ENCODE results near the gene ZNF345. TPM values are rescaled to one million over a fixed set of nuclear protein-coding genes. Genes with fewer than 3 reads are reported as not detected.
A peak's percentile ranks its signal among the peaks of the same experiment; 100 is the strongest.

ZNF345 gene
- total RNA-seq, 1 donor from 2014 or later: 3.1 TPM

DNA sequence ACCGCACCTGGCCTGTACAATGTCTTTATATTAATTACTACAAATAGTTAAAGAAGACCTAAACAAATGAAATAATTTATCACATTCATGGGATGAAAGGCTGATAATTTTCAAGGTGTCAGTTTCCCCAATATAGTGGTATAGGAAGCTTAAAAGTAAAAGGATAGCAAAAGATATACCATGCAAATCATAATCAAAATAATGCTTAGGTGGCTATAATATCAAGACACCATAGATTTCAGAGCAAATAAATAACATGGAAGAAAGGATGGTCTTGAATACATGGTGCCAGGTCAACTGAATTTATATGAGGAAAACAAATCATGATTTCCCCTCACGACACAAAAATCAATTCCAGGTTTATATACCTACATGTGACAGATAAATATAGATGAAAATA, 17.2 kb upstream of the ZNF345 start:
- TF ChIP-seq, protein P1, sequence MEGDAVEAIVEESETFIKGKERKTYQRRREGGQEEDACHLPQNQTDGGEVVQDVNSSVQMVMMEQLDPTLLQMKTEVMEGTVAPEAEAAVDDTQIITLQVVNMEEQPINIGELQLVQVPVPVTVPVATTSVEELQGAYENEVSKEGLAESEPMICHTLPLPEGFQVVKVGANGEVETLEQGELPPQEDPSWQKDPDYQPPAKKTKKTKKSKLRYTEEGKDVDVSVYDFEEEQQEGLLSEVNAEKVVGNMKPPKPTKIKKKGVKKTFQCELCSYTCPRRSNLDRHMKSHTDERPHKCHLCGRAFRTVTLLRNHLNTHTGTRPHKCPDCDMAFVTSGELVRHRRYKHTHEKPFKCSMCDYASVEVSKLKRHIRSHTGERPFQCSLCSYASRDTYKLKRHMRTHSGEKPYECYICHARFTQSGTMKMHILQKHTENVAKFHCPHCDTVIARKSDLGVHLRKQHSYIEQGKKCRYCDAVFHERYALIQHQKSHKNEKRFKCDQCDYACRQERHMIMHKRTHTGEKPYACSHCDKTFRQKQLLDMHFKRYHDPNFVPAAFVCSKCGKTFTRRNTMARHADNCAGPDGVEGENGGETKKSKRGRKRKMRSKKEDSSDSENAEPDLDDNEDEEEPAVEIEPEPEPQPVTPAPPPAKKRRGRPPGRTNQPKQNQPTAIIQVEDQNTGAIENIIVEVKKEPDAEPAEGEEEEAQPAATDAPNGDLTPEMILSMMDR (IDR thresholded peaks at IDR 0.05; ENCODE audit: insufficient read depth, low read length, poor library complexity, severe bottlenecking): no peak
- Histone ChIP-seq H3K4me3 (ENCODE audit: low read depth, low read length) (no peak overlapping the region), H3K36me3 (ENCODE audit: control insufficient read depth, insufficient read depth, low read length) (no peaks in the 10 kb centered on the region)

DNA sequence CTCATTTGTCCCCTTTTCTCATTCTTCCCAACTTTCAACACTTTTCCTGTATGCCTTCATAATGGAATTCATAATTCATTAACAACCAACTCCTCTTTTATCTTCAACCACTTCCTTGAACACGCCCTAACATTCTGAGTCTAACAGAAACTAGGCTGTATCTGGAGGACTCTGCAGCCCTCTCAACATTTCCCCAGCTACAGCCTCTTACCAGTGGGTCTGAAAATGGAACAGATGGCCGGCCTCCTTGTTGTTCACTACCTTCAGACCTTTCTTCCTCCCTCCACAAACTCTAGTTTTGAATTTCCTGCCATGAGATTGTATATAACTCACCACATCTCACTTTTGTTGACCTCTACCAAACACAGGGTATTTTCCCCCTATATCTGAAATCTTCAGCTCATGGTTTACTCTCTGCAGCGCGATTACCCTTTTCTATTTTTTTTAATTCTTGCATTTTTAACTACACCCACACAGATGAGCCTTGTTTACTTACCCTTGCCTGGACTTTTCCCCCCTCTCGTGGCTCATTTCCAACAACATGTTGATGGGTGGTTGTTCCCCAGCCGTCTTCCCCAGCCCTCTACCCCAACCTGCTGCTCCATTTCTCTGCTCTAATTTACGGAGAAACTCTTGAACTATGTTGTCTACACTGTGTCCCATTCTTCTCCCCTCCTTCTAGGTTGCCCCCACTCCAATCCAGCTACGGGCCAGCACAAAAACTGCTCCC, 13.3 kb upstream of the ZNF345 start:
- TF ChIP-seq, protein P1 (IDR thresholded peaks at IDR 0.05; ENCODE audit: insufficient read depth, low read length, poor library complexity, severe bottlenecking): no peak
- no peak for DNase-seq (ENCODE audit: low read depth)
- no peaks in the 10 kb centered on the region for H3K36me3 ChIP-seq (ENCODE audit: control insufficient read depth, insufficient read depth, low read length)
- H3K4me3 ChIP-seq (ENCODE audit: low read depth, low read length): peak overlapping the region; percentile 60
- H3K27me3 ChIP-seq (ENCODE audit: control insufficient read depth, insufficient read depth, low read length): no peaks in the 10 kb centered on the region

More for the DNA sequence above, 17.2 kb upstream of the ZNF345 start:
- no peaks in the 10 kb centered on the region for H3K27me3 ChIP-seq (ENCODE audit: control insufficient read depth, insufficient read depth, low read length)
- DNase-seq (ENCODE audit: low read depth): no peak

DNA sequence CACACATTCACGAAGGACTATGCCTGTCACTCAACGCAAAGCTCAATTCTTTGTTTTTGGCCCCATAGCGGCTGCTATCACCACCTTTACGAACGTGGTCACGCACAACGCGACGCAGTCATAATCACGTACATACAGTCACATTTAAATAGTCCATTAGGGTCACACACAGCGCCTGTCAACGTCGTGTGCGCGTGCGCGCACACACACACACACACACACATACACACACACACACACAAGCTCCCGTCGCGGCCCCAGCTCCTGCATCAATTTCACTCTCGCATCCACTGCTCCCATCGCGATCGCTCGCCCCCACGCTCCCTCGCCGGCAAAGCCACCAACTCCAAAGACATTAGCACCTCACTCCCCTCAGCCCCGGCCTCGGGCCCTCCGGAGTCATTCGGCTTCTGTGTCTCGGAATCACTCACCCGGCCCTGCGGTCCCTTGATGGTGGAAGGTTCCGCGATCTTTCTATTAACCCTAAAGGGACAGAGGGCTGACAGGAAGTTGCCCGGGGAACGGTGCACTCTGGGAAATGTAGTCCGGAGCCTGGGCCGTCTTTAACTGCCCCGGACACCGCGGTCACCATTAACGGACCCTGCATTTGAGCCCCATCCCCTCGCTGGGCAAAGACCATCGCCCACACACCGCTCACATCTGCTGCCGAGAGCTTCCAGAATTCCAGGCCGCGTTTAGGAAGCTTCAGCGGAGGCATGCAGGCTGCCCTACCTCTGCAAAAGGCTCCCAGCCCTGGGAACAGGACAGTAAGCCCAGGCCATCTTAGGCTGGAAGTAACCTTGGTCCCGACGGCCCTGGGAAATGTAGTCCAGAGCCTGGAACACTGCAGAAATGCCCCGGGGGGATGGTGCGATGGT, 12.5 kb upstream of the ZNF345 start, which contains the start of gene ZNF790:
TSS of gene ZNF790 (minus strand) at position 482 of the 878 bp plus-strand sequence. CDS start 12,768 bp downstream, outside the sequence.
- peak; percentile 75 for DNase-seq (ENCODE audit: low read depth)
- H3K27me3 ChIP-seq (ENCODE audit: control insufficient read depth, insufficient read depth, low read length): no peaks in the 10 kb centered on the region
- H3K36me3 ChIP-seq (ENCODE audit: control insufficient read depth, insufficient read depth, low read length): no peaks in the 10 kb centered on the region
- peak within 1 kb of the TSS; percentile 60 for H3K4me3 ChIP-seq (ENCODE audit: low read depth, low read length)
- TF ChIP-seq, protein P1 (IDR thresholded peaks at IDR 0.05; ENCODE audit: insufficient read depth, low read length, poor library complexity, severe bottlenecking): no peak

DNA sequence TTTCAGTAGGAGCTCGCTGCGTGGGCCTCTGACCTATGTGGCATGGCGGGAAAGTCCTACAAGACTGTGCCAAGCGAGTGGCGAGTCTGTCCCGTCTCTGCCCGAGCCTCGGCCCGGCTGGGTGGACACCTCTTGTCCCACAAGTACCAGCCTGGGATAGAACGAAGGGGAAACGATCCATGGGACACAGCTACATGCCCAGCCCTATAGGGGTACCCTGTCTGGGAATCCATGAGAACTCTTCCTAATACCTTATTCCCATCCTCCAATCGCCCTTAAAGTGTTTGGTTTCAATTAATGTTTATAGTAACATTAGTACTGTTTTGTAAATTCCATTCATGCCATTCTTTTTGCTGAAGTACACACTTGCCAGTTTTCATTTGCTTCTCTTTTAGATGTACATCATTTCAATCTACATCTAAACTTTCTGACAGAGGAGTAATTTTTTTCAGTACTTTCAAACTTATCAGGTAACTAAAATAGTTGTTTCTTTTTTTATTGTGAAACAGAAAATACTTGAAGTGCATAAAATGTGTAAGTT, 11.8 kb upstream of the ZNF345 start:
- Histone ChIP-seq H3K27me3 (ENCODE audit: control insufficient read depth, insufficient read depth, low read length) (no peaks in the 10 kb centered on the region), H3K36me3 (ENCODE audit: control insufficient read depth, insufficient read depth, low read length) (no peaks in the 10 kb centered on the region), H3K4me3 (ENCODE audit: low read depth, low read length) (peak overlapping the region; percentile 60)
- TF ChIP-seq, protein P1 (IDR thresholded peaks at IDR 0.05; ENCODE audit: insufficient read depth, low read length, poor library complexity, severe bottlenecking): no peak
- DNase-seq (ENCODE audit: low read depth): no peak

DNA sequence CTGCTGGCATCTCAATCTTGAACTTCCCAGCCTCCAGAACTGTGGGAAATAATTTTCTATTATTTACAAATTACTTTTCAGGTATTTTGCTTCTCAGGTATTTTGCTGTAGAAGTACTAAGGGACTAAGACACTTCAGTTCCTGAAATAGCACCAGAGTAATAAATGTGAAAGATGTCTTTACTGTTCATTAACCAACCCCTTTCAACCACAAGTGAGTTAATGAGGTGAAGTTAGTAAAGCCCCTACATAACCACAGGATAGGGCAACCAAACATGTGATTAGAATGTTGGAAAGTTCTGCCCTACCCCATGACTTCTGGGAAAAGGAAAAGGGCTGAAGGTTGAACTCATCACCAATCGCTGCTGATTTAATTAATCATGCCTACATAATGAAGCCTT, 2.7 kb upstream of the ZNF345 start:
- Histone ChIP-seq H3K4me3 (ENCODE audit: low read depth, low read length) (no peak overlapping the region), H3K36me3 (ENCODE audit: control insufficient read depth, insufficient read depth, low read length) (no peaks in the 10 kb centered on the region), H3K27me3 (ENCODE audit: control insufficient read depth, insufficient read depth, low read length) (no peaks in the 10 kb centered on the region)
- TF ChIP-seq, protein P1 (IDR thresholded peaks at IDR 0.05; ENCODE audit: insufficient read depth, low read length, poor library complexity, severe bottlenecking): no peak
- no peak for DNase-seq (ENCODE audit: low read depth)
